Measurements from ENCODE around the gene TCOF1.

TCOF1 gene

DNA sequence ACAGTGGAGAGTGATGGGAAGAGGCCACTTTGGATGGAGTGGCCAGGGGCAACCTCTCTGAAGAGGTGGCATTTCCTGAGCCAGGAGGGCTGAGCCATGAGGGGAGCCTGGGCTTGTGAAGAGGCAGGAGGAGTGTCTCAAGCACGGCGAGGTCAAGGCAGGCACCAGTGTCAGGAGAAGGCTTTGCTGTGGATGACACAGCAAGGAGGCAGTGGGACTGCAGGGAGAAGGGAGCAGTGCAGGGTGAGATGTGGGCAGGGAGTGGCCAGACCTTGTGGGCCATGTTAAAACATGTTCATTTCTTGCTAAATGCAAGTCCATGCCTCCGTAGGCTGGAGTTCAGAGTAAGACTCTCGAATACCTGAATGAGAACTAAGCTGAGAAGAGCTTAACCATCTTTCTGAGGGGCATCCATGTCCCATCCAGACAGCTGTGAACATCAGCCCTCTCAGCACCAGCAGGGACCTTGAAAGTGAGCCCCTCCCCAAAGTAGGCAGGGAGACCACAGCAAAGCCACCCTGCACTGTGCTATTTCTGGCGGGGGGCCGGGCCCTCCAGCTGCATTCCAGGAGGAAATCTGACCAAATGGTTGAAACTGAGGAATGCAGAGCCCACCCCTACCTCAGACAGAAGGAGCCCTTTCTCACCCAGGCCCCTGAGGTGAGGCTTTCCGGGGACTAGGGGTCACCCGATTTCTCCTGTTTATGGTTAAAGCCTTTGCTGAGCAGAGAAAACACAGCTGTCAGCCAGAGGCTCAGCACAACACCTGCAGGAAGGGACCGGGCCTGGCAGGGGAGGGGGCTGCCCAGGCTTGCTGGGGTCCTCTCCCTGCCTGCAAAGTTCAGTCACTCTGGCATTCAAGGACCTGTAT, 38.6 kb upstream of the TCOF1 start:
- Histone ChIP-seq H3K9ac (no peak overlapping the region), H3K4me2 (no peak overlapping the region)

DNA sequence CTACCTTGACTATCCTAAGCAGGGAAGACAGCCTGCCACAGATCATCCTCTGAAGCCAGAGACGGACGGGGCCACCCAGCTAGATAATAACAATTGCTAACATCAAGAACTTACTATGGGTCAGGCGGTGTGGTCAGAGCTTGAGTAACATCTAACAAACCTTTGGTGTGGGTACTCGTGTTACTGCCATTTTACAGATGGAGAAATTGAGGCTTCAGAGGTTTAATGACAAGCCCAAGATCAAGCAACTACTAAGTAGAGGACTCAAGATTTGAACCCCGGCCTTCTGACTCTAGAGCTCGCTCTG, 38.1 kb upstream of the TCOF1 start:
- Histone ChIP-seq H3K36me3 (ENCODE audit: insufficient read depth) (no peaks in the 10 kb centered on the region), H3K27me3 (ENCODE audit: insufficient read depth, low read depth) (no peaks in the 10 kb centered on the region), H3K4me1 (ENCODE audit: low read depth, poor library complexity, severe bottlenecking) (peaks cover 29% of the 10 kb centered on the region), H2AFZ (ENCODE audit: low read depth) (no peak overlapping the region), H3K4me2 (no peak overlapping the region), H3K79me2 (ENCODE audit: insufficient read depth, low read depth) (no peaks in the 10 kb centered on the region), H3K9ac (no peak overlapping the region), H4K20me1 (ENCODE audit: insufficient read depth) (no peaks in the 10 kb centered on the region), H3K27ac (no peak overlapping the region), H3K4me3 (IDR thresholded peaks at IDR 0.05; ENCODE audit: insufficient read depth, low read depth, low read length) (no peak overlapping the region)
- TF ChIP-seq CTCF (conservative IDR thresholded peaks at IDR 0.05; ENCODE audit: low read depth, low read length) = no peak

More for the DNA sequence above, 38.6 kb upstream of the TCOF1 start:
- no peak for TF ChIP-seq CTCF (conservative IDR thresholded peaks at IDR 0.05; ENCODE audit: low read depth, low read length)
- peaks cover 35% of the 10 kb centered on the region for H3K4me1 ChIP-seq (ENCODE audit: low read depth, poor library complexity, severe bottlenecking)
- H3K27me3 ChIP-seq (ENCODE audit: insufficient read depth, low read depth) = no peaks in the 10 kb centered on the region
- H3K27ac ChIP-seq = no peak overlapping the region
- H3K4me3 ChIP-seq (IDR thresholded peaks at IDR 0.05; ENCODE audit: insufficient read depth, low read depth, low read length) = no peak overlapping the region
- H2AFZ ChIP-seq (ENCODE audit: low read depth) = no peak overlapping the region
- no peaks in the 10 kb centered on the region for H3K36me3 ChIP-seq (ENCODE audit: insufficient read depth)
- no peaks in the 10 kb centered on the region for H3K79me2 ChIP-seq (ENCODE audit: insufficient read depth, low read depth)
- no peaks in the 10 kb centered on the region for H4K20me1 ChIP-seq (ENCODE audit: insufficient read depth)

DNA sequence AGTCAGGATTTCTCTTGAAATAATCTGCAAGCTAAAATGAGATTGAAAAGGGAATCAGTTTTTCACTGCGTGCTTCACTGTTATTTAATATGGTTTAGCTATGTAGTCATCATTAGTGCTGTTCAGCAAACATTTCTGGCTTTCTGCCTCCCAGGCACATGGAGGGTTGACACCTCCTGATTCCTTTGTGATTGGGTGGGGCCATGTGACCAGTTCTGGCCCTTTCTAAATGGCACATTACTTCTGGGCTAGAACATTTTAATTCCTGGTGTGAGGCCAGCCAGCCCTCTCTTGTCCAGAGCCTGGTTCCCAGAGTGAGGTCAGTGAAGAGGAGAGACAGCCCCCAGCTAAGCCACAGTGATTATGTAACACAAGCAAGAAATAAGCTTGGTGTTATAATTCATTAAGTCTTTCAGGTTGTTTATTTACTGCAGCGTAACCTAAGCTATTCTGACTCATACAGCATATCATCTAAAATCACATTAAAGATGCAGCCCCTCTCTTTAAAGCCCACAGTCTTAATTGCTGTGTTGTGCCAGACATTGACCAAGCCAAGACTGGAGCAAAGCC, 37.4 kb upstream of the TCOF1 start:
- peaks cover 24% of the 10 kb centered on the region for H3K4me1 ChIP-seq (ENCODE audit: low read depth, poor library complexity, severe bottlenecking)
- H3K9ac ChIP-seq = no peak overlapping the region
- H3K36me3 ChIP-seq (ENCODE audit: insufficient read depth) = no peaks in the 10 kb centered on the region
- no peak overlapping the region for H3K4me2 ChIP-seq
- no peak for TF ChIP-seq CTCF (conservative IDR thresholded peaks at IDR 0.05; ENCODE audit: low read depth, low read length)
- no peaks in the 10 kb centered on the region for H3K79me2 ChIP-seq (ENCODE audit: insufficient read depth, low read depth)
- H3K27ac ChIP-seq = no peak overlapping the region
- no peaks in the 10 kb centered on the region for H4K20me1 ChIP-seq (ENCODE audit: insufficient read depth)
- no peak overlapping the region for H3K4me3 ChIP-seq (IDR thresholded peaks at IDR 0.05; ENCODE audit: insufficient read depth, low read depth, low read length)
- H2AFZ ChIP-seq (ENCODE audit: low read depth) = no peak overlapping the region
- H3K27me3 ChIP-seq (ENCODE audit: insufficient read depth, low read depth) = no peaks in the 10 kb centered on the region

GRCh38 chr5:150321211-150321610, 36.3 kb upstream of the TCOF1 start:
- Histone ChIP-seq H3K36me3 (ENCODE audit: insufficient read depth) (no peaks in the 10 kb centered on the region), H3K27ac (no peak overlapping the region), H3K4me2 (no peak overlapping the region), H3K4me1 (ENCODE audit: low read depth, poor library complexity, severe bottlenecking) (peaks cover 24% of the 10 kb centered on the region), H3K9ac (no peak overlapping the region), H2AFZ (ENCODE audit: low read depth) (no peak overlapping the region), H3K27me3 (ENCODE audit: insufficient read depth, low read depth) (no peaks in the 10 kb centered on the region), H3K79me2 (ENCODE audit: insufficient read depth, low read depth) (no peaks in the 10 kb centered on the region), H4K20me1 (ENCODE audit: insufficient read depth) (no peaks in the 10 kb centered on the region), H3K4me3 (IDR thresholded peaks at IDR 0.05; ENCODE audit: insufficient read depth, low read depth, low read length) (no peak overlapping the region)
- no peak for TF ChIP-seq CTCF (conservative IDR thresholded peaks at IDR 0.05; ENCODE audit: low read depth, low read length)

Data from KMS-11 (cell line).